NK-92 treated with Interleukin-12 subunit alpha and Interleukin-12 subunit beta, amount 100 ng/mL, for 24 hours (cell line): ENCODE measurements around the gene MAP4K2.
"Not testable (repeated sequence)": the region's sequence is repeated elsewhere in the genome, so short reads cannot be mapped to it uniquely, and the experiment has no call there.

Experiments used
- DNase-seq: peaks from one replicate; lab custom pipeline; 2025; lab: John Stamatoyannopoulos, UW

The MAP4K2 gene

DNA sequence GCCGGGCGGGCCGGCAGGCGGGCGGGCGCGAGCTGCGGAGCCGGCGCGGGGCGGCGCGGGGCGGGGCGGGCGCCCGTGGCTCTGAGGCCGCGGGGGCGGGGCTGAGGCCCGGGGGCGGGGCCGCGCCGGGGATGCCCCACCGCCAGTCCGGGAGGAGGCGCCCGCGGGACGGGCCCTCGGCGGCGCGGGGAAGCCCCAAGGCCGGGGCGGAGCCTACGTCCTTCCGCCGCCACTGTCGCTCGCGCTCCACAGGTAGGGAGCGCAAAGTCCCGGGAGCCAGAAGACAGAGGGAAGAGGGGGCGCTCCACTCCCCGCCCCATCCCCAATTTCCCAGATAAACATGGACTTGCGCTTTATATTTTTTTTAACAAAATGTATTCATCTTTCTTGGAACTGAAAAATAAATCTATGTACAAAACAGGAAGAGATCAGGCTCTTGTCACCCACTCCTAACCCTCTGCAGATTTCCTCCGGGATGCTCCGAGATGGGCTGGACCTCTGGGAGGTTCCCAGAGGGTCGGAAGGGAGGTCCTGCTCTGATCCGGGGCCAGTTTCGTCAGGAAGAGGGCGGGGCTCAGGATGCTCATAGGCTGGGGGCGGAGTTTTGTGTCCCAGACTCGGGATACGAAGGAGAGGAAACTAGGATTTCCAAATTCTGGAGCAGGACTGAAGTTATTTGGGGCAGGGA is at the start of gene MAP4K2:
TSS of gene MAP4K2 (minus strand) at position 57 of the 688 bp plus-strand sequence. CDS start 65 bp downstream, outside the sequence.
- DNase-seq = peak; percentile 64

DNA sequence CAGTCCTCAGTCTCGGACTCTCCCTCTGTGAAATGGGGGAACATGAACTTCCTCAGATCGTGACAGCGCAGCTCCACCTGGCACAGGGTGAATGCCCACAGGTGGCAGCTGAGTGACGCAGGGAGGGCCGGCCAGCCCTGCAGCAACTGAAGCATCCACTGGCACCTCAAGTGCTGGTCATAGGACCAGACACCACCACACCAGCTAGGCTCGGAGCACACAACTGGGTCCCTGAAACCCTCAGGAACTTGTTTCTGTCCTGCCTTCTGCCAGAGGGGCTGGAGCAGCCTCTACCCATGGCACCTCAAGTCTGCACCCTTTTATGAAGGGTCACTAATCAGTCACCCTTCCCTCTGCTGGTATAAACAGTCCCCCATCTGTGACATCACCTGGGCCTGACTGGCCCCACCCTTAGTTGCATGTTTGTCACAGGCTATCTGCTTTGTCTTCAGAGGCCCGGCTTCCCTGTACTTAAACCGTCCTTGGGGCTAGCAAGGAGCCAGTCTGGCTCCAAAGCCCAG is 48.9 kb upstream of the MAP4K2 start:
- no peak for DNase-seq

DNA sequence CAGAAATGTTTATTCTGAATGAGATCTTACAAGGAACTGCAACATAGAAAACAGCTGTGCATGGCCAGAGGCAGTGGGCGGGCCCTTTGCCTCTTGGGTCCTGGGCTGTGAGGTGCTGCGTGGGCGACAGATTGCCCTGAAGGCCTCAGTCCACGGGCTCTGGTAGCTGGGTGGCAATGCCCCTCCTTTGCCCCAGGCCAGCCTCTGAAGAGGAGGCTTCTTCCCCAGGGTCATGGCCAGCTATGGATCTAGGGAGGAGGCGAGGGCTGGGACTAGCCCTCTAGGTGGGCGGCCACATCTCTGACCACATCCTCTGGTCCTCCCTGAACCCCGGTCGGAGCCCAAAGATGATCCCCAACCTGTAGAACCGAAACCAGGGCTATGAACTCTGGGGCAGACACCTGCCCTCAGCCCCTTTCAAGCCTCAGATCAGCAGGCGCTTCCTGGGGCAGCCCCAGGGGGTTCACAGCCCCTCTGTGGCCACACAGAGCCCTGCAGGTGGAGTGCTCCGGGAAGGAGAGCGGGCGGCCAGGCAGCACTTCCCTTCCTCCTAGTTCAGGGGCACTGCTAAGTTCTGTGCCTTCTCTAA is 48.1 kb upstream of the MAP4K2 start:
- peak; percentile 51 for DNase-seq

DNA sequence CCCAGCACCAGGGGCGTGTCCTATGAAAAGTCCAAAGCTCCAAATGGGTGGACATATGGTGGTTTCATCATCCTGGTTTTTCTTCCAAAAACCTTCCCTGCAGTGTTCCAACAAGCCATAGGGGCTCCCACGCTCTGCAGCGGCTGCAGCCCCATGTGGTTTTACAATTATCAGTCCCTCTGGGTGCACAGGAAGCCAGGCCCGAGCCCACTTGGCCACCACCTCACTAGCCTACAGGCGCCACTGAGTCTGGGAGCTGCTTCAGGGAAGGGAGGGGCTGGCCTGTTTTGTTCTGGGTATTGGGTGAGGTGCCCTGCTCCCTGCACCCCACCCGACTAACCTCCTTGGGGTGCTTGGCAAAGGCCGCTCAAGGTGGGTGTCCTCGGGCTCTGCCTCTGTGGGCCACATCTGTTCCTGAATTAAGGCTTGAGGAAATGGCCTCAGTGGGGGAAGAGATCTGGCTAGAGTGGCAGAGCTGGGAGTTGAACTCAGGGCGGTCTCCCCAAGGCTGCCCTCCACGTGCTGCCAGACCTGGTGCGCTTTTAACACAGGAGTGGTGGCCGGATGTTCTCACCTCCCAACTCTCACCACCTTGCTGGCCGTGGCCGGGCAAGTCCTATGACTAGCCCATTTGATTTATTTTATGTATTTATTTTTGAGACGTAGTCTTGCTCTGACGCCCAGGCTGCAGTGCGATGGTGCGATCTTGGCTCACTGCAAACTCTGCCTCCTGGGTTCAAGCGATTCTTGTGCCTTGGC is 46.8 kb upstream of the MAP4K2 start:
- DNase-seq = no peak

DNA sequence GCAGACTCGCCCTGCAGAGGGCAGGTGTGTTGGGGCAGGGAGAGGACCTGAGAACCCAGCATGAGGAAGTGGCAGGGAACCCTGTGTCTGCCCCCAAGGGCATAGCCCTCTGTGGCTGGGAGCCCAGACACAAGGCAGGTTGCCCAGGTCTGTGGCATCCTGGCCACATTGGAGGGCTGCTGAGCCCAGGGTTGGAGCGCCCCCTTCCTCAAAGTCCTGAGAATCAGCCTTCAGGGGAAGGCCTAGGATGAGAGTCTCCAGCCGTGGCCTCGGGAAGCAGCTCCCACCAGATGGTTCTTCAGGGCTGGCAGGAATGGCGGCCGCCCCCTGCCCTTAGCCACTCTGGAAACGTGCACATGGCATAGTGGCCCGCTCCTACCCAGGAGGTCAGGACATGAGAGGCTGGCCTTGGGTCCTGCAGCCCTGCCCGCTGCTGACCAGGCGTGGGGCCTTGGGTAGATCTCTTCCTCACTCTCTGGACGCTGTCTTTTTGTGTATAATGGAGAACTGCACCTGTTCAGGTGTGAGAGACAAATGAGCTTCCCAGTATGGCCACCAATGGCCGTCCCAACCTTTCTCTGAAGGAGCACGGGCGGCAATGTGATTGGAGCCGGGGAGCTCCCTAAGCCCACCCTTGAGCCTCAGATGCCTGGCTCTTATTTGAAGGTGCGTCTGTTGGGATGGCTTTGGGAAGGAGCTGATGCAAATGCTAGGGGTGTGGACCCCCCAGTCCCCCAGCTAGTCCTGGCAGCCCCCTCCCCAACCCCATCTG is 46.0 kb upstream of the MAP4K2 start:
- DNase-seq = no peak

DNA sequence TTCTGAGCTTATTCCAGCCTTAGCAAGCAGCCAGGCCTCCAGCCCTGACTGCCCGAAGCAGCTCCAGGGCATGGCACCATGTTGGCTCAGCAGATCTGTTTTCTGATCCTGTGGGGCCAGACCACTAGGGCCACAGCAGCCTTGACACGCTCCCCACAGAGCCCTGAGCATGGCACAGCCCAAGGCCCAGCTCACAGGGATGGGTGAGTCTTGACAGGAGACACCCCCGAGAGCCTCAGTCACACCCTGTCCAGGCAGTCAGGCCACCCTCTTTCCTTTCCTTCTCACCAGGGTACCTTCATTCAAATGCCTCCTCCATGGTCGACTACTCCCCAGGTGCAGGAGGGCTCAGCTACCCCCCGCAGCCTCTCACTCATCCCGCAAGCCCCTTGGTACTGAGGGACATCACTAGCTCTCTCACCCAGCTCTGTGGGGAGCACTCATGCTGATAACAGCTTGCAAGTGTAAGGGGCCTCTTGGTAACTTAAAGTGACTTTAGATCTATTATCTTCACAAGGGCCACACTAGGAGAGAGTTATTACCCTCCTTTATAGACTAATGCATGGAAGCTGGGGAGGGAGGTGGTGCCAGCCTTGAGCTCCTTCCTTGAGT is 45.3 kb upstream of the MAP4K2 start:
- DNase-seq = no peak

DNA sequence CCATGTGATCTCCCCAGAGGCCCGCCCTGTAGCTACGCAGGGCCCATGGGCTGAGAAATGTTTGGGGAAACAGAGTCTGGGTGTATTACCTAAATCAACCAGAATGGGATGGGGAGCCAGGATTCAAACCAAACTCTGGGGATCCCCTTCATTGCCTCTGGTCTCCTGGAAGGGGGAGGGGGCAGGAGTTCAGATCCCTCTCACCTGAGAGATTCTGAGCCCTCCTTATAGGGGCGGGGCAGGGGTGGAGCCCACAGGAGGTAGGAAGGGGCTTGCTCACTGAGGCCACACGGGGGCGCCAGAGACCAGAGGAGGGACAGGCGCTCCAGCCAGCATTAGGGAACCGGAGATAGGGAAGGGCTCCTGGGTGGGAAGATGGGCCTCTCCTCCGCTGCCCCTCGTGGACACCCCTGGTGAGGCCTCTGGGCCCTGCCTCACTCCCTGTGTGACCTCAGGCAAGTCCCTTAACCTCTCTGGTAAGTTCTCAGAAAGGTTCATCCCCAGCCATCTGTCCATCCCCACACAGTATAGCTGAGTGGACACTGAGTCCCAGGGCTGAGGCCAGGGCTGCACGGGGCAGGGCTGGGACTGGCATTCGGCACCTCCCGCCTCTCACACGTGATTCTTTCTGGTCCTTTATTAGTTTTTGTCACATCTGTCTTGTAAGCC is 44.1 kb upstream of the MAP4K2 start:
- DNase-seq = peak; percentile 84

DNA sequence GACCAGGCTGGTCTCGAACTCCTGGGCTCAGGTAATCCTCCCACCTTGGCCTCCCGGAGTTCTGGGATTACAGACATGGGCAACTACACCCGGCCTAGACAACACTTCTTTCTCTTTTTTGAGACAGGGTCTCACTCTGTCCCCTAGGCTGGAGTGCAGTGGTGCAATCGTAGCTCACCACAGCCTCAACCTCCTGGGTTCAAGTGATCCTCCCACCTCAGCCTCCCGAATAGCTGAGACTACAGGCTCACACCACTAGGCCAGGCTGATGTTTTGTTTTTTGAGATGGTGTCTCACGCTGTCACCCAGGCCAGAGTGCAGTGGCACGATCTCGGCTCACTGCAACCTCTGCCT is 42.7 kb upstream of the MAP4K2 start:
- DNase-seq = not testable (repeated sequence)

DNA sequence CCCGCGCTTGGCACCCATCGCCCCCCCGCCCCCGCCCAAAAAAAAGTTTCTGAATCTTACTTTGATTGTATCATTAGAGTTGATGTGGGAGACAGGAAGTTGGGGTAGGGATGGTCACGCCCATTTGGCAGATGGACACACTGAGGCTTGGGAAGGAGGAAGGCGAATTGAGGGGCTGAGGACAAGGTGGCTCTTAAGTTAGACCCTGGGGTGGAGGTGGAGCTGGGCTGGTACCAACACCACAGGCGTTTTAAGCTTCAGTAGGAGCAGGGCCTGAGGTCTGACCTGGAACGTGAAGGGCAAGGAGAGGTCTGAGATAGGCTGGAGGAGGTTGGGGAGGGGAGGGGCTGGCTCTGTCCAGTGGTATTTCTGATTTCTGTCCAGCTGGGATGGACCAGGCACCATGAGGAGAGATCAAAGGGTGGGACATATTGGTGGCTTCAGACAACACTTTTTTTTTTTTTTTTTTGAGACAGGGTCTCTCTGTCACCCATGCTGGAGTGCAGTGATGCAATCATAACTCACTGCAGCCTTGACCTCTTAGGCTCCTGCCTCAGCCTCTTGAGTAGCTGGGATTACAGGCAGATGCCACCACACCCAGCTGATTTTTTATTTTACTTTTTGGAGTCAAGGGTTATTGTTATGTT is 42.2 kb upstream of the MAP4K2 start:
- DNase-seq = no peak

DNA sequence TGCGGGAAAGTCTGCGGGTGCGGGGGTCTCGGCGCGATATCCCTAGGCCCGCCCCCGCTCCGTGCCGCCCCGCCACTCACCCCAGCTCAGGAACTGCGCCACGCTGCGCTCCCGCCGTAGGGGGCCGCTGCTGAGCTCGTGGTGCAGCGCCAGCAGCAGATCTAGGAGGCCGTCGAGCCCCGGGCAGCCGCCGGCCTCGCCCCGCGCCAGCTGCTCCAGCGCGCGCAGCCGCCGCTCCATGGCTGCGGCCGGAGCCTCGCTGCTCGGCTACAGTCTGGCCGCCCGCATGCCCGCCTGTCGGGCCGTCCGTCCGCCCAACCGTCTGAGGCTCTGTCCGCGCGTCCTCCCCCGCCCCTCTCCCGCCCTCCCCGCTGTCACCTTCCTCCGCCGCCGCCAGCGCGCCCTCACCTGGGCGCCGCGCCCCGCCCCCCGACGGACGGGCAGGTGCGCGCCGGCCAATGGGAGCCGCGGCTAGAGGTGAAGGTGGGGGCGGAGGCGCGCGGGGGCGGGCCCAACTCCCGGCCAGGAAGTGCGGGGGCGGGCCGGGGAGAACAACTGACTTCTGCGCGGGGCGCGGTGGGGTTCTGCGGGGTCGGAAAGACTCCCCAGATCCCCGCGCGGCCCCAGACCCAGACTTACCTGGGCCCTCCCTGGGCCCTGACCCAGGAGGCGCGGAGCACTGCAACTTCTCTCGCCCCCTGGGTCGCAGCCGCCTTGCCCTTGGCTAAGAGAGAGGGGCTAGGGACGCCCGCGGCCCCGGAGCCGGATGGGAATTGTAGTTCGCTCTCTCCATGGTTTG is 41.5 kb upstream of the MAP4K2 start, which contains the start of gene CDC42BPG:
TSS of gene CDC42BPG (minus strand) at position 324 of the 799 bp plus-strand sequence. CDS start at position 240, 84 bp downstream.
- no peak for DNase-seq

DNA sequence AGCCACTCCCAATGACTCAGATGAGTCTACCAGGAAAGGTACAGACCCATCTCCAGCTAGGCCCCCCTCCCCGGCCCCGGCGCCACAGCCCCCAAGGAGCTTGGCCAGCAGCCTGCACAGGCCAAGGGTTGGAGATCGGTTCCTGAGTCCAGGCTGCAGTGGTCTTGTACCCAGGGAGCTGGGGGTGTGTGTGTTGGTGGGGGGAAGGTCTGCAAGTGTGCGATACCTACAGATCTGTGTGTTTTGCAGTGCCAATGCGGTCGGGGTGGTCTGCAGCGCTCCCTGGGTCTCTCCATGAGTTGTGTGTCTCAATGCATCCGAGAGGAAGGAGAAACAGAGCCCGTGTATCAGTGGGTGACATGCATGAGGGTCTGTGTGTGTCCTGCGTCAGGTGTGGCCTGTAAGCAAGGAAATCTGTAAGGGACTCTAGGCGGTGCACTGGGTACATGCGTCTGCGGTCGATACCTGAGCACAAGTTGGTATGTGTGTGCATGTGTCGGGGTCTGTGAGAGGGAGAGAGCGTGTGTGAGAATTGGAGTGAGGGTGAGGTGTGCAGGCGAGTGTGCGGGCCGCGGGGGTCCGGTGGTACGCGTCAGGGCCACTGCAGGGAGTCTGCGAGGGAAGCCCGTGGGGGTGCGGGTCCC is 40.8 kb upstream of the MAP4K2 start:
- DNase-seq = no peak

DNA sequence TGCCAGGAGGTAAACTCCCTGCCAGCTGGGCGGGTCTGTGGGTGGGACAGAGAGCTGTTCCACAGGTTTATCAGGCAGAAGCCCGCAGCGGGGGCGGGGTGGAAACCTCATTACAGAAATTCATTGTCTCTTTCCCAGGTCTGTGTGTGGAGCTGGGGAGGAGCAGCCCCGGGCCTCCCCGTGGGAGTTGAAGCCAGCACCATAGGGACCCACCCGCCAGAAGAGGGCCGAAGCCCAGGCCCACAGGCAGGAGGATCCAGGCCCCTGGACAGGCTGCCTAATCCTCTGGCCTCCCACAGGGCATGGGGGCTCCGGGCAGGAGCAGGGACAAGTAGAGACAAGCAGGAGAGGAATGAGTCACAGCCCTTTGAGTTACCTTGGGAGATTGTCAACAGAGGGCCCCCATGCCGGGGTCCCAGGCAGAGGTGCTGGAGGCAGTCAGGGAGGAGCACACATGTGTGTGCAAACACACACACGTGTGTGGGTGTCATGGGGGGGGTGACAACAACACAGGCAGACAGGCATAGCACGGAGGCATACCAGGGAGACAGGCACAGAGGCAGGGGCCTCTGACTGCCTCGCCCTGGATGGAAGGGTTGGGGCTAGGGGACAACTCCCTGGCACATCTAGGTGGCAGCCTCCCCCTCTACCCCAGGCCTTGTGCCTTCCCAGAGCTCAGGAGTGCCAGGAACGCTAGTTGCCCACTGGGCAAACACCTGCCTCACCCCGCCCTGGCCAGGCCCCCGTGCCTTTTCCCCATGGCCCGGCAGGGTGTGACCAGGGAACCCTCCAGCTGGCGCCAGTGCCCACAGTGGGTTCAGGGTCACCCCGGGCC is 40.1 kb upstream of the MAP4K2 start:
- no peak for DNase-seq

DNA sequence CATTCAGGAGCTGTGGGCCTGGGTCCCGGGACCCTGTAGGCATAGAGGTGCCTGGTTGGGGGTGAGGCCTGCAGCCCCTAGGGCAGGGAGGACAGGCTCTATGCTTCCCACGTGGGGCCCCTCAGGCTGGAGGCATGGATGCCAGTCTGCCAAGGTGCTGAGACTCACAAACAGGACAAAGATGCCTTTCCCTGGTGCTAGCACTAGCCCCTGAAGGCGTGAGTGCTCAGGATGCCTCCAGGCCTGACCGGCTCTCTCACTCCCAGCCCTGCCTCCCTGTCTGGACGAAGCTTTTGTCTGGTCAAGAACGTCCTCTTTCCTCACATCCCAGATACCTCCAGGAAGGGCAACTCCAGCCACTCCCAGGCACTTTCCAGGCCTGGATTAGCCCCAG is 39.3 kb upstream of the MAP4K2 start:
- no peak for DNase-seq

DNA sequence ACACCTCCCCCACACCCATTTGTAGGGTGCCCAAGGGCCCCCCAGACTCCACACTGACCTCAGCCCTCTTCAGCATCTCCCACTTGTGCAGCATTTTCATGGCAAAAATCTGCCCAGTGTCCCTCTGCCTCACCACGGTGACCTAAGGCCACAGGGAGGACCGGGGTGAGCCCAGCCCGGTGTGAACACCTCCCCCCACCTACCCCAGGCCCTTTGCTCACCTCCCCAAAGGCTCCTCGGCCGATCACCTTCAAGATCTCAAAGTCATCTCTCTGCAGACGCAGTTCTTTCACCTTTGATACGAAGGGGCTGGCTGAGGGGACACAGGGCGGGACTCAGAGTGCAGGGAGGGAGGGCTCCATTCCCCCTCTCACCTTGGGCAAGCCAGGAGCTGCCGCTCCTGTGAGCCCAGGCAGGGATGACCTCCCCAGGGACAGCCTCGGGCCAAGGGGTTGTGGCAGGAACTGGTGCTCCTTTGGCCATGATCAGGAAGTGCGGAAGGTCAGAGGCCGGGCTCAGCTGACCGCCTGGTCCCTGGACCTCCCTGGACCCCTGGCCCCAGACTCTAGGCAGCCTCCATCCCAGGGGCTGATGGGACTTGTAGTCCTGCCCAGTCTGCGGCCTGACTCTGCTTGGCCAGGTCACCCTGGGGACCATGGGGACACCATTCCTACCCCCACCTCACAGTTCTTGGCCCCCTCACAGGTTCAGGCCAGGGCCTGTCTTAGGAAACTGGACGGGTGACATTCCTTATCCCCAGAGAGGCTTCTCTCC is 38.8 kb upstream of the MAP4K2 start:
- no peak for DNase-seq

DNA sequence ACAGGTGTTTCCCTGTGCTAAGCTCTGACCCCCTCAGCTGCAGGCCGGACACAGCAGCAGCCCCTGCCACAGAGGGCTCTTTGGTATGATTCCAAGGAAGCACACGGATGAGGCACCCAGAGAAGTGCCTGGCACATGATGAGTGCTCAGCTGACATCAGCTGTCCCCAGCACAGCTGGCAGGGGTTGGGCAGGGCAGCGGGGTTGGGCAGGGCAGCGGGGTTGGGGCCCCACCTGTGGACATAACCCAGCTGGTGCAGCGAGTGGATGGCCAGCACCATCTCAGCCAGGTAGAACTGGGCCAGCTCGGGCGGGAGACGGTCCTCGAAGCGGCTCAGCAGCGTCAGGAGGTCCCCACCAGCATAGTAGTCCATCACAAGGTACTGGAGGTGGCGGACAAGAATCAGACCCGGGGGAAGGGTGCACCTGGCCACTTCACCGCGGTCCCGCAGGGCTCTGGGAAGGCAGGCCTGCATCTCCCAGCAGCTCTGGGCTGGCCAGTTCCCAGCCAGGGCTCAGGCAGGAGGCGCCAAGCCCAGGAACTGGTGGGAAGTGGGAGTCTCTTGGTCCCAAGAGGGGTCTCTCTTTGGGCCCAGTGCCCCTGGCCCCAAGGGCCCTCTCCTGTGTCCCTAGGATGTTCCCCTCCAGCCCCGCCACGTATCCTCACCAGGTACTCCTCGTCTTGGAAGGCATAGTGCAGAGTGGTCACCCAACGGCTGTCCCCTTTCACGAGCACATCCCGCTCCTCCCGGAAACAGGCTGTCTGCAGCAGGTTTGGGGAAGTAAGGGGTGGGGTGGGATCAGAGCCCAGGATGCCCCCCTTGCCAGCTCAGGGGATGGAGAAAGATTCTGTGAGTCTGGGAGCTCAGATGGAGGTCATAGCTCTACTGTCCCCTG is 37.1 kb upstream of the MAP4K2 start:
- DNase-seq = no peak

DNA sequence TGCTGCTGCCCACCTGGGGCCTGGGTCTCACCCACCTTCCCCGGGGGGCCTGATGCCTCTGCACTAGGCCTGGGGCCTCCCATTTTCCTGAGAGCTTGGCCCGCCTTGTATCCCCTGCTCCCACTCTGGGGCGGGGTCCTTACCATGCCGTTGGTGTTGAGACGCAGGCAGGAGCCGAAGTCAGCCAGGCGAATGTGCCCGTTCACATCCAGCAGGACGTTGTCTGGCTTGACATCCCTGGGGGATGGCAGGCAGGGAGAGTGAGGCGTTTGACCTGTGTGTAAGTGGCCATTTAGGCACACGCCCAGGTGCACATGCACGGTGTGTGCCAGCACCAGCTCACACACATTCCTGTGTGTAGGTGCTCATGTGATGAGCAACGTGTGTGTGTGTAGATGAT is 36.3 kb upstream of the MAP4K2 start:
- DNase-seq = no peak
